ENCODE data around the gene HCN2.

- TF ChIP-seq, protein P1, sequence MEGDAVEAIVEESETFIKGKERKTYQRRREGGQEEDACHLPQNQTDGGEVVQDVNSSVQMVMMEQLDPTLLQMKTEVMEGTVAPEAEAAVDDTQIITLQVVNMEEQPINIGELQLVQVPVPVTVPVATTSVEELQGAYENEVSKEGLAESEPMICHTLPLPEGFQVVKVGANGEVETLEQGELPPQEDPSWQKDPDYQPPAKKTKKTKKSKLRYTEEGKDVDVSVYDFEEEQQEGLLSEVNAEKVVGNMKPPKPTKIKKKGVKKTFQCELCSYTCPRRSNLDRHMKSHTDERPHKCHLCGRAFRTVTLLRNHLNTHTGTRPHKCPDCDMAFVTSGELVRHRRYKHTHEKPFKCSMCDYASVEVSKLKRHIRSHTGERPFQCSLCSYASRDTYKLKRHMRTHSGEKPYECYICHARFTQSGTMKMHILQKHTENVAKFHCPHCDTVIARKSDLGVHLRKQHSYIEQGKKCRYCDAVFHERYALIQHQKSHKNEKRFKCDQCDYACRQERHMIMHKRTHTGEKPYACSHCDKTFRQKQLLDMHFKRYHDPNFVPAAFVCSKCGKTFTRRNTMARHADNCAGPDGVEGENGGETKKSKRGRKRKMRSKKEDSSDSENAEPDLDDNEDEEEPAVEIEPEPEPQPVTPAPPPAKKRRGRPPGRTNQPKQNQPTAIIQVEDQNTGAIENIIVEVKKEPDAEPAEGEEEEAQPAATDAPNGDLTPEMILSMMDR (IDR thresholded peaks at IDR 0.05), result no peak
- TF ChIP-seq, protein P2, sequence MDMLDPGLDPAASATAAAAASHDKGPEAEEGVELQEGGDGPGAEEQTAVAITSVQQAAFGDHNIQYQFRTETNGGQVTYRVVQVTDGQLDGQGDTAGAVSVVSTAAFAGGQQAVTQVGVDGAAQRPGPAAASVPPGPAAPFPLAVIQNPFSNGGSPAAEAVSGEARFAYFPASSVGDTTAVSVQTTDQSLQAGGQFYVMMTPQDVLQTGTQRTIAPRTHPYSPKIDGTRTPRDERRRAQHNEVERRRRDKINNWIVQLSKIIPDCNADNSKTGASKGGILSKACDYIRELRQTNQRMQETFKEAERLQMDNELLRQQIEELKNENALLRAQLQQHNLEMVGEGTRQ (CRISPR knock-in tag; IDR thresholded peaks at IDR 0.05), result no peak
- TF ChIP-seq, protein P3, sequence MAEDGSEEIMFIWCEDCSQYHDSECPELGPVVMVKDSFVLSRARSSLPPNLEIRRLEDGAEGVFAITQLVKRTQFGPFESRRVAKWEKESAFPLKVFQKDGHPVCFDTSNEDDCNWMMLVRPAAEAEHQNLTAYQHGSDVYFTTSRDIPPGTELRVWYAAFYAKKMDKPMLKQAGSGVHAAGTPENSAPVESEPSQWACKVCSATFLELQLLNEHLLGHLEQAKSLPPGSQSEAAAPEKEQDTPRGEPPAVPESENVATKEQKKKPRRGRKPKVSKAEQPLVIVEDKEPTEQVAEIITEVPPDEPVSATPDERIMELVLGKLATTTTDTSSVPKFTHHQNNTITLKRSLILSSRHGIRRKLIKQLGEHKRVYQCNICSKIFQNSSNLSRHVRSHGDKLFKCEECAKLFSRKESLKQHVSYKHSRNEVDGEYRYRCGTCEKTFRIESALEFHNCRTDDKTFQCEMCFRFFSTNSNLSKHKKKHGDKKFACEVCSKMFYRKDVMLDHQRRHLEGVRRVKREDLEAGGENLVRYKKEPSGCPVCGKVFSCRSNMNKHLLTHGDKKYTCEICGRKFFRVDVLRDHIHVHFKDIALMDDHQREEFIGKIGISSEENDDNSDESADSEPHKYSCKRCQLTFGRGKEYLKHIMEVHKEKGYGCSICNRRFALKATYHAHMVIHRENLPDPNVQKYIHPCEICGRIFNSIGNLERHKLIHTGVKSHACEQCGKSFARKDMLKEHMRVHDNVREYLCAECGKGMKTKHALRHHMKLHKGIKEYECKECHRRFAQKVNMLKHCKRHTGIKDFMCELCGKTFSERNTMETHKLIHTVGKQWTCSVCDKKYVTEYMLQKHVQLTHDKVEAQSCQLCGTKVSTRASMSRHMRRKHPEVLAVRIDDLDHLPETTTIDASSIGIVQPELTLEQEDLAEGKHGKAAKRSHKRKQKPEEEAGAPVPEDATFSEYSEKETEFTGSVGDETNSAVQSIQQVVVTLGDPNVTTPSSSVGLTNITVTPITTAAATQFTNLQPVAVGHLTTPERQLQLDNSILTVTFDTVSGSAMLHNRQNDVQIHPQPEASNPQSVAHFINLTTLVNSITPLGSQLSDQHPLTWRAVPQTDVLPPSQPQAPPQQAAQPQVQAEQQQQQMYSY (CRISPR knock-in tag; IDR thresholded peaks at IDR 0.05), result no peak
- no peak for TF ChIP-seq AR (CRISPR knock-in tag; IDR thresholded peaks at IDR 0.05)
- no peak for TF ChIP-seq FOXP1 (CRISPR knock-in tag; IDR thresholded peaks at IDR 0.05; ENCODE audit: borderline replicate concordance)
- no peak for TF ChIP-seq IRF1 (CRISPR knock-in tag; IDR thresholded peaks at IDR 0.05)
- TF ChIP-seq, protein P4, sequence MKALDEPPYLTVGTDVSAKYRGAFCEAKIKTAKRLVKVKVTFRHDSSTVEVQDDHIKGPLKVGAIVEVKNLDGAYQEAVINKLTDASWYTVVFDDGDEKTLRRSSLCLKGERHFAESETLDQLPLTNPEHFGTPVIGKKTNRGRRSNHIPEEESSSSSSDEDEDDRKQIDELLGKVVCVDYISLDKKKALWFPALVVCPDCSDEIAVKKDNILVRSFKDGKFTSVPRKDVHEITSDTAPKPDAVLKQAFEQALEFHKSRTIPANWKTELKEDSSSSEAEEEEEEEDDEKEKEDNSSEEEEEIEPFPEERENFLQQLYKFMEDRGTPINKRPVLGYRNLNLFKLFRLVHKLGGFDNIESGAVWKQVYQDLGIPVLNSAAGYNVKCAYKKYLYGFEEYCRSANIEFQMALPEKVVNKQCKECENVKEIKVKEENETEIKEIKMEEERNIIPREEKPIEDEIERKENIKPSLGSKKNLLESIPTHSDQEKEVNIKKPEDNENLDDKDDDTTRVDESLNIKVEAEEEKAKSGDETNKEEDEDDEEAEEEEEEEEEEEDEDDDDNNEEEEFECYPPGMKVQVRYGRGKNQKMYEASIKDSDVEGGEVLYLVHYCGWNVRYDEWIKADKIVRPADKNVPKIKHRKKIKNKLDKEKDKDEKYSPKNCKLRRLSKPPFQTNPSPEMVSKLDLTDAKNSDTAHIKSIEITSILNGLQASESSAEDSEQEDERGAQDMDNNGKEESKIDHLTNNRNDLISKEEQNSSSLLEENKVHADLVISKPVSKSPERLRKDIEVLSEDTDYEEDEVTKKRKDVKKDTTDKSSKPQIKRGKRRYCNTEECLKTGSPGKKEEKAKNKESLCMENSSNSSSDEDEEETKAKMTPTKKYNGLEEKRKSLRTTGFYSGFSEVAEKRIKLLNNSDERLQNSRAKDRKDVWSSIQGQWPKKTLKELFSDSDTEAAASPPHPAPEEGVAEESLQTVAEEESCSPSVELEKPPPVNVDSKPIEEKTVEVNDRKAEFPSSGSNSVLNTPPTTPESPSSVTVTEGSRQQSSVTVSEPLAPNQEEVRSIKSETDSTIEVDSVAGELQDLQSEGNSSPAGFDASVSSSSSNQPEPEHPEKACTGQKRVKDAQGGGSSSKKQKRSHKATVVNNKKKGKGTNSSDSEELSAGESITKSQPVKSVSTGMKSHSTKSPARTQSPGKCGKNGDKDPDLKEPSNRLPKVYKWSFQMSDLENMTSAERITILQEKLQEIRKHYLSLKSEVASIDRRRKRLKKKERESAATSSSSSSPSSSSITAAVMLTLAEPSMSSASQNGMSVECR (CRISPR knock-in tag; IDR thresholded peaks at IDR 0.05; ENCODE audit: borderline replicate concordance), result no peak
- TF ChIP-seq, protein P5, sequence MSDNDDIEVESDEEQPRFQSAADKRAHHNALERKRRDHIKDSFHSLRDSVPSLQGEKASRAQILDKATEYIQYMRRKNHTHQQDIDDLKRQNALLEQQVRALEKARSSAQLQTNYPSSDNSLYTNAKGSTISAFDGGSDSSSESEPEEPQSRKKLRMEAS (CRISPR knock-in tag; IDR thresholded peaks at IDR 0.05), result no peak
Observed at GRCh38 chr19:650121-650520, 60.4 kb downstream of the HCN2 start.

All from WTC11 (cell line).